AG04449 (cell line): ENCODE measurements around the gene LRRC74B.

Source experiments
- CTCF ChIA-PET: fragments of 350-600 bp; formaldehyde crosslinking; extraction: SDS; loops from one replicate; lab custom pipeline; 2021; ENCODE audit warnings: antibody characterized with exemption; lab: Yijun Ruan, JAX
- POLR2A ChIA-PET: fragments of 400-600, 350-600 bp; formaldehyde crosslinking; extraction: SDS; loops from one replicate; lab custom pipeline; 2020; ENCODE audit warnings: antibody characterized with exemption, inconsistent platforms; lab: Yijun Ruan, JAX
- DNase-seq: peaks from one replicate; pipeline ENCODE4 v3.0.0-alpha.2; 2010; ENCODE audit warnings: low read depth, low spot score
- H3K4me3 ChIP-seq: 2 replicates; pipeline ENCODE4 v1.5.1; 2011; ENCODE audit warnings: low read depth, mild to moderate bottlenecking, control low read depth, low read length
- CTCF ChIP-seq: IDR thresholded peaks from one replicate; pipeline ENCODE4 v1.5.1; 2011; ENCODE audit warnings: mild to moderate bottlenecking, moderate library complexity, low read length, control low read depth, inconsistent platforms; ENCODE audit not compliant: insufficient read depth; ENCODE audit errors: missing control alignments

The LRRC74B gene

GRCh38 chr22:21022507-21022906 is 23.2 kb upstream of the LRRC74B start:
- no peak for TF ChIP-seq CTCF
- POLR2A ChIA-PET = no interaction called here
- no peak for DNase-seq
- CTCF ChIA-PET = no interaction called here
- no peak overlapping the region for H3K4me3 ChIP-seq

- CTCF ChIA-PET = no interaction called here
- DNase-seq = no peak
- TF ChIP-seq CTCF = no peak
- H3K4me3 ChIP-seq = no peak overlapping the region
- POLR2A ChIA-PET = no interaction called here
These were observed 22.7 kb upstream of the LRRC74B start for GRCh38 chr22:21022955-21023614.

GRCh38 chr22:21025266-21025665 is 20.5 kb upstream of the LRRC74B start:
- TF ChIP-seq CTCF = no peak
- DNase-seq = no peak
- no peak overlapping the region for H3K4me3 ChIP-seq
- ChIA-PET CTCF (no interaction called here), POLR2A (no interaction called here)

GRCh38 chr22:21025763-21026755 is 19.7 kb upstream of the LRRC74B start:
- no peak overlapping the region for H3K4me3 ChIP-seq
- no peak for TF ChIP-seq CTCF
- ChIA-PET CTCF (interaction anchor here (2.3 kb wide), 1 partner anchor 10 kb away, joined by 9 read pairs; the partner anchor contains the start of gene P2RX6), POLR2A (no interaction called here)
- no peak for DNase-seq

- CTCF ChIA-PET = interaction anchor here (0.9 to 2.3 kb wide), 3 partner anchors 10 to 243 kb away, joined by 3 to 9 read pairs (median 3); partner anchors contain the start of gene P2RX6
- POLR2A ChIA-PET = interaction anchor here (1.4 kb wide), 1 partner anchor 11 kb away, joined by 4 read pairs; no protein-coding TSS in a partner anchor
- no peak overlapping the region for H3K4me3 ChIP-seq
- no peak for DNase-seq
- TF ChIP-seq CTCF = no peak
These were observed 18.7 kb upstream of the LRRC74B start for GRCh38 chr22:21026783-21027692.
